Right cardiac atrium (tissue), 5 donors: Measurements from ENCODE around the gene HIC1. TPM values are rescaled to one million over a fixed set of nuclear protein-coding genes. Genes with fewer than 3 reads are reported as not detected.

ENCODE experiments used
- ATAC-seq, 2 donors: fragments of 200-7000 bp; cut with Tn5 transposase; one replicate each; pipeline versions ENCODE4 v1.8.0 to v1.9.1; 2020; ENCODE audit warnings: moderate library complexity in 2 of 2, mild to moderate bottlenecking in 1 of 2
- DNase-seq, 3 donors: peaks; one replicate each; pipeline ENCODE4 v3.0.0-alpha.2; 2020
- H3K27ac ChIP-seq: one replicate; pipeline ENCODE4 v1.5.1; 2013; ENCODE audit warnings: mild to moderate bottlenecking, low read length, control low read depth, moderate library complexity
- H3K27me3 ChIP-seq: one replicate; pipeline ENCODE4 v1.6.1; 2013; ENCODE audit not compliant: control insufficient read depth, insufficient read depth
- H3K4me1 ChIP-seq: one replicate; pipeline ENCODE4 v1.6.1; 2013; ENCODE audit warnings: low read length; ENCODE audit not compliant: control insufficient read depth, insufficient read depth
- H3K4me3 ChIP-seq: one replicate; pipeline ENCODE4 v1.5.1; 2013; ENCODE audit warnings: low read length, control low read depth
- H3K9me3 ChIP-seq: one replicate; pipeline ENCODE4 v1.6.1; 2013; ENCODE audit warnings: low read length; ENCODE audit not compliant: control insufficient read depth
- WGBS: extraction: QIAGEN DNeasy Blood & Tissue Kit; methylation state at CpG from one replicate; pipeline ENCODE4 v1.1.7; 2013; 5-methylcytosine and 5-hydroxymethylcytosine counted together
- intact Hi-C, 4 donors: fragments of 100-400 bp; cut with DNase I; formaldehyde crosslinking; loops; one replicate each; pipeline versions ENCODE4 v1.11.0 to v1.14.0; 2022 to 2023
- microRNA-seq, 2 donors: library from miRNA; unstranded; fragments of <30 nt; microRNA quantifications; one replicate each; pipeline ENCODE4 v1.2.0, GENCODE V29; 2020 to 2021
- polyA plus RNA-seq: library from polyadenylated mRNA; stranded (reverse); fragments of 200-250 nt; gene quantifications from one replicate; pipeline ENCODE4 v1.2.3, GENCODE V29; 2013
- total RNA-seq, 4 donors: library from RNA; stranded (reverse); fragmentation: NEBNext Ultra II Directional; extraction: Animal tissue kit (Norgen Biotek cat#: 25700); gene quantifications; one replicate each; pipeline ENCODE4 v1.2.1, GENCODE V29; 2021
- donor health status: healthy with polysubstance abuse.
- donor health status: DM: no; HTN: yes; CAD: no.
- donor health status: DM: no; HTN: no; CAD: no.
- donor health status: DM: no; HTN: yes; CAD: no; lungs with severe emphysema.
- donor health status: DM: yes; HTN: yes; CAD: no.

Gene HIC1
- total and polyA plus RNA-seq, 5 donors, result 10.3 to 33.0 (median 24.2) TPM

DNA sequence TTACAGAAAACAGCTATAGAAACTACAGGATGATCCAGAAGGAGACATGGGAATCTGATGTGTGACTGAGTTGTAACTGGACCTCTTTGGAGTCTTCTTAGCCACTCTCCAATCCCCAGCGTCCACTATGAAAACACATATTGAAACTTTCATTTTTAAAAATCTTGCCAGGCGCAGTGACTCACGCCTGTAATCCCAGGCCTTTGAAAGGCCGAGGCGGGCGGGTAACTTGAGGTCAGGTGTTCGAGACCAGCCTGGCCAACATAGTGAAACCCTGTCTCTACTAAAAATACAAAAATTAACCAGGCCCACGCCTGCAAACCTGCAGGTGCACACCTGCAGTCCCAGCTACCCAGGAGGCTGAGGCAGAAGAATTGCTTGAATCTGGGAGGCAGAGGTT lies 53.3 kb downstream of the HIC1 start:
- 79% methylated on average over 8 of the region's 8 CpGs for WGBS
- Histone ChIP-seq H3K27ac (no peak overlapping the region), H3K4me3 (no peak overlapping the region), H3K27me3 (no peaks in the 10 kb centered on the region), H3K4me1 (peaks cover 13% of the 10 kb centered on the region), H3K9me3 (no peaks in the 10 kb centered on the region)
- intact Hi-C loops, result no loop called here
- ATAC-seq (no peak), DNase-seq (no peak)

DNA sequence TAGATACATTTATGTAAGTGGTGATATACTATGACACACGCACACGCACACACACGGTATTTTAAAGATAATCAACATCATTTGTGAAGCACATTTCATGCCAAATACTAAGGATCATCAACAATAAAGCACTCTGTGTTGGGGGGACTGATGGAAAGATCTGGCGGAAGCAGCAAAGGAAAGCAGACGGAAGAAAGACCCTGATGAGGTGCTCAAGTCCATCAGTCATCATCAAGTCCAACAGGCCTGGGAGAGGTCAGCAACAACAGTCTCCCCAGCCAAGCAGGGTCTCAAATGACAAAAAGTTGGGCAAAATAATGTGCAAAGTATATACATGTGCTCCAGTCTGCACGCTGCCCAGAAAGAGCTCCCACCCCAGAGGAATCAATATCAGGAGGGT lies 55.5 kb downstream of the HIC1 start:
- no peak overlapping the region for H3K4me3 ChIP-seq
- no peak for ATAC-seq
- peaks cover 12% of the 10 kb centered on the region for H3K4me1 ChIP-seq
- H3K27me3 ChIP-seq, result no peaks in the 10 kb centered on the region
- intact Hi-C loops, result no loop called here
- H3K27ac ChIP-seq, result no peak overlapping the region
- no peaks in the 10 kb centered on the region for H3K9me3 ChIP-seq
- 91% methylated on average over 6 of the region's 6 CpGs for WGBS
- DNase-seq, result no peak

DNA sequence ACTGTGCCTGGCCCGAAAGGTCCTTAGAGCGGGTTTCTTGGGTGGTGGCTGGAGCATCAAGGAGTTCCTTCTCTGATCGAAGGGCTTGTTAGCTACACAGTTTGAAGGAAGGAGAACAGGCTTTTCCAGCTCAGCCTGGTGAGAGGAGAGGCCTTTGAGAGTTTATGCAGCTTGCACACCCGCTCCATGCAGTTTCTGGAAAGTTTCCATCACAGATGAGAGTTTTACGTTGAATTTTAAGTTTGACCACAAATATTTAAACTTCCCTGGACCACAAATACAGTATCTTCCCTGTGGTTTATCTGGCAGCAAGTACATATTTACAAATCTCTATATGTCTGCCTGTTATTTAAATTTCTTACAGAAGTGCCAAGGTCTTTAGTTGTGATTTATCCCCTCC lies 56.8 kb downstream of the HIC1 start:
- no peaks in the 10 kb centered on the region for H3K27me3 ChIP-seq
- ATAC-seq, result no peak
- WGBS, result 94% methylated on average over 5 of the region's 5 CpGs
- H3K27ac ChIP-seq, result no peak overlapping the region
- no peak for DNase-seq
- intact Hi-C loops, result no loop called here
- peaks cover 8% of the 10 kb centered on the region for H3K4me1 ChIP-seq
- no peaks in the 10 kb centered on the region for H3K9me3 ChIP-seq
- no peak overlapping the region for H3K4me3 ChIP-seq

Small RNA genes within 50 kb of the gene (microRNA-seq; reads per million reads assigned to microRNA genes)
- gene MIR132 (294 to 714 reads per million in 2 donors), gene MIR212 (21.5 to 29.4 reads per million in 2 donors)

Other genes starting within 250 kb of the HIC1 start
- gene SMYD4, start 225.2 kb upstream of the HIC1 start, total RNA-seq, result 10 to 100 TPM; 10.3 to 14.6 (median 11.4) TPM
- gene SMYD4, start 225.2 kb upstream of the HIC1 start, polyA plus RNA-seq, result 6.5 TPM
- gene RPA1, start 225.1 kb upstream of the HIC1 start, total RNA-seq, result 100 to 1,000 TPM in 1 of 4 donors, 10 to 100 TPM in 3; 68.1 to 103 (median 81.6) TPM
- gene RPA1, start 225.1 kb upstream of the HIC1 start, polyA plus RNA-seq, result 28.0 TPM
- 1 to 10 TPM; 3.9 to 5.7 (median 4.2) TPM for gene RTN4RL1, start 29.8 kb upstream of the HIC1 start, total RNA-seq
- 5.4 TPM for gene RTN4RL1, start 29.8 kb upstream of the HIC1 start, polyA plus RNA-seq
- 10 to 100 TPM; 24.7 to 30.7 (median 27.5) TPM for gene DPH1, start 24.9 kb upstream of the HIC1 start, total RNA-seq
- gene DPH1, start 24.9 kb upstream of the HIC1 start, polyA plus RNA-seq, result 20.5 TPM
- gene OVCA2, start 13.1 kb upstream of the HIC1 start, total RNA-seq, result 10 to 100 TPM; 15.3 to 29.4 (median 20.5) TPM
- 35.6 TPM for gene OVCA2, start 13.1 kb upstream of the HIC1 start, polyA plus RNA-seq
- 10 to 100 TPM; 22.9 to 36.0 (median 30.6) TPM for gene SMG6, start 248.7 kb downstream of the HIC1 start, total RNA-seq
- gene SMG6, start 248.7 kb downstream of the HIC1 start, polyA plus RNA-seq, result 18.7 TPM
- 10 to 100 TPM; 11.1 to 12.5 (median 11.8) TPM for gene SRR, start 248.8 kb downstream of the HIC1 start, total RNA-seq
- gene SRR, start 248.8 kb downstream of the HIC1 start, polyA plus RNA-seq, result 5.2 TPM